ENCODE results near the gene RAB41.
"Not testable (repeated sequence)": the region's sequence is repeated elsewhere in the genome, so short reads cannot be mapped to it uniquely, and the experiment has no call there.

RAB41 gene

GRCh38 chrX:70281951-70282350, at the start of gene RAB41:
TSS of gene RAB41 (plus strand) at chrX:70282172. CDS start at chrX:70282218, 46 bp downstream.
- ATAC-seq (ENCODE audit: low read depth) (no peak), DNase-seq (ENCODE audit: low spot score) (no peak)
- Histone ChIP-seq H3K27me3 (ENCODE audit: insufficient read depth, poor library complexity, severe bottlenecking) (no peaks in the 10 kb centered on the region), H3K4me3 (ENCODE audit: severe bottlenecking) (no peak within 1 kb of the TSS), H3K27ac (ENCODE audit: poor library complexity, severe bottlenecking) (no peak within 1 kb of the TSS), H3K36me3 (ENCODE audit: low read depth) (peaks cover 4% of the 10 kb centered on the region; the same call in 1 of the 2 replicates), H3K9me3 (ENCODE audit: severe bottlenecking) (no peaks in the 10 kb centered on the region), H3K4me1 (ENCODE audit: insufficient read depth, poor library complexity, severe bottlenecking) (no peaks in the 10 kb centered on the region)
- TF ChIP-seq CTCF (IDR thresholded peaks at IDR 0.05; ENCODE audit: poor library complexity, severe bottlenecking) = no peak

GRCh38 chrX:70234355-70234754, 47.6 kb upstream of the RAB41 start, which contains the start of gene AWAT1:
TSS of gene AWAT1 (plus strand) at chrX:70234655. CDS start at chrX:70234696, 41 bp downstream.
- DNase-seq (ENCODE audit: low spot score) (no peak), ATAC-seq (ENCODE audit: low read depth) (no peak)
- H3K4me3 ChIP-seq (ENCODE audit: severe bottlenecking) = no peak within 1 kb of the TSS
- no peaks in the 10 kb centered on the region for H3K9me3 ChIP-seq (ENCODE audit: severe bottlenecking)
- no peak for TF ChIP-seq CTCF (IDR thresholded peaks at IDR 0.05; ENCODE audit: poor library complexity, severe bottlenecking)
- H3K27ac ChIP-seq (ENCODE audit: poor library complexity, severe bottlenecking) = no peak within 1 kb of the TSS
- H3K27me3 ChIP-seq (ENCODE audit: insufficient read depth, poor library complexity, severe bottlenecking) = no peaks in the 10 kb centered on the region
- H3K4me1 ChIP-seq (ENCODE audit: insufficient read depth, poor library complexity, severe bottlenecking) = no peaks in the 10 kb centered on the region
- no peaks in the 10 kb centered on the region for H3K36me3 ChIP-seq (ENCODE audit: low read depth)

GRCh38 chrX:70240751-70241150, 41.2 kb upstream of the RAB41 start:
- Histone ChIP-seq H3K27me3 (ENCODE audit: insufficient read depth, poor library complexity, severe bottlenecking) (no peaks in the 10 kb centered on the region), H3K9me3 (ENCODE audit: severe bottlenecking) (no peaks in the 10 kb centered on the region), H3K4me3 (ENCODE audit: severe bottlenecking) (no peak overlapping the region), H3K27ac (ENCODE audit: poor library complexity, severe bottlenecking) (no peak overlapping the region), H3K4me1 (ENCODE audit: insufficient read depth, poor library complexity, severe bottlenecking) (no peaks in the 10 kb centered on the region), H3K36me3 (ENCODE audit: low read depth) (no peaks in the 10 kb centered on the region)
- ATAC-seq (ENCODE audit: low read depth) (no peak), DNase-seq (ENCODE audit: low spot score) (no peak)
- no peak for TF ChIP-seq CTCF (IDR thresholded peaks at IDR 0.05; ENCODE audit: poor library complexity, severe bottlenecking)

- no peak for ATAC-seq (ENCODE audit: low read depth)
- DNase-seq (ENCODE audit: low spot score) = no peak
- H3K27me3 ChIP-seq (ENCODE audit: insufficient read depth, poor library complexity, severe bottlenecking) = no peaks in the 10 kb centered on the region
- no peak overlapping the region for H3K4me3 ChIP-seq (ENCODE audit: severe bottlenecking)
- no peak overlapping the region for H3K27ac ChIP-seq (ENCODE audit: poor library complexity, severe bottlenecking)
- H3K9me3 ChIP-seq (ENCODE audit: severe bottlenecking) = no peaks in the 10 kb centered on the region
- no peaks in the 10 kb centered on the region for H3K36me3 ChIP-seq (ENCODE audit: low read depth)
- no peak for TF ChIP-seq CTCF (IDR thresholded peaks at IDR 0.05; ENCODE audit: poor library complexity, severe bottlenecking)
- no peaks in the 10 kb centered on the region for H3K4me1 ChIP-seq (ENCODE audit: insufficient read depth, poor library complexity, severe bottlenecking)
Measured at GRCh38 chrX:70241501-70241900, 40.5 kb upstream of the RAB41 start.

- H3K27ac ChIP-seq (ENCODE audit: poor library complexity, severe bottlenecking); H3K4me3 ChIP-seq (ENCODE audit: severe bottlenecking); H3K4me1 ChIP-seq (ENCODE audit: insufficient read depth, poor library complexity, severe bottlenecking); ATAC-seq (ENCODE audit: low read depth); H3K27me3 ChIP-seq (ENCODE audit: insufficient read depth, poor library complexity, severe bottlenecking); DNase-seq (ENCODE audit: low spot score); H3K36me3 ChIP-seq (ENCODE audit: low read depth); H3K9me3 ChIP-seq (ENCODE audit: severe bottlenecking): not testable (repeated sequence)
Measured at GRCh38 chrX:70243601-70244000, 38.4 kb upstream of the RAB41 start.

Data from RWPE2 (cell line).